Measurements from ENCODE around the gene RND2.

RND2 gene

DNA sequence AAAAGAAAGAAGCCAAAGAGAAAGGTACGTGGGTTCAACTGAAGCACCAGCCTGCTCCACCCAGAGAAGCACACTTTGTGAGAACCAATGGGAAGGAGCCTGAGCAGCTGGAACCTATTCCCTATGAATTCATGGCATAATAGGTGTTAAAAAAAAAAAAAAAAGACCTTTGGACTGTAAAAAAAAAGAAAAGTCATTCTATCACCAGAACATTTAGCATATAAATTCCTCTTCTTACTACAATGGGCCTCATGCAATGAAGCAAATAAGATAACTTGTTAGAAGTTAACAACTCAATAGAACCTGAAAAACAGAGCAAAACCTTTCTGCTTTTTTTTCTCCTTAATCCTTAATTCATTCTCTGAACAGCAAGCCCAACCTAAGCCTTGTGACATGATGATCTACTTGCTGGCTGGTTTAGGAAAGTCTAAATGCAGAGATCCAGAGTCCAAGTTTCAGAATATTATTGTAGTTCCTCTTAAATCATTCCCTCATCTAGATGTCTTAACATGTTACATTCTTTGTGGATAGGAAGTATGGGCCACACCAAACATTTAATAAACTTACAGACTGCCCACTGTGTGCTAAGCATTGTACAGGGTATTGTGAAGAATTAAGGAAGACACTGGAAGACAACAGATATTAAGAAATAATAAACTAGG is 54.7 kb downstream of the RND2 start:
- no peak for DNase-seq
